Psoas muscle (tissue), 8 donors: ENCODE results near the gene KDM2B. TPM values are rescaled to one million over a fixed set of nuclear protein-coding genes. Genes with fewer than 3 reads are reported as not detected.

Source experiments
- ATAC-seq, 4 donors: fragments of 200-7000 bp; cut with Tn5 transposase; one replicate each; pipeline ENCODE4 v1.9.1; 2020; ENCODE audit warnings: moderate library complexity in 3 of 4, mild to moderate bottlenecking in 2 of 4
- DNase-seq, 2 donors: peaks; one replicate each; pipeline ENCODE4 v3.0.0-alpha.2; 2020
- H3K27ac ChIP-seq: fragments of 200-600 bp; one replicate; pipeline ENCODE4 v1.8.0; 2022
- H3K27me3 ChIP-seq, 3 donors: fragments of 200-600 bp in 1 of 3; one replicate each; pipeline versions ENCODE4 v1.6.1 to v1.8.0; 2013 to 2022; ENCODE audit warnings: low read length in 2 of 3, mild to moderate bottlenecking in 2 of 3, moderate library complexity in 1 of 3; ENCODE audit not compliant: insufficient read depth in 3 of 3
- H3K36me3 ChIP-seq, 2 donors: fragments of 200-600 bp in 1 of 2; one replicate each; pipeline versions ENCODE4 v1.6.1 to v1.8.0; 2013 to 2022; ENCODE audit warnings: low read depth in 1 of 2, mild to moderate bottlenecking in 1 of 2, moderate library complexity in 1 of 2; ENCODE audit not compliant: insufficient read depth in 1 of 2
- H3K4me1 ChIP-seq: fragments of 200-600 bp; one replicate; pipeline ENCODE4 v1.8.0; 2022
- H3K4me3 ChIP-seq: fragments of 200-600 bp; one replicate; pipeline ENCODE4 v1.8.0; 2022; ENCODE audit warnings: mild to moderate bottlenecking
- H3K9me3 ChIP-seq: fragments of 200-600 bp; one replicate; pipeline ENCODE4 v1.8.0; 2022
- CTCF ChIP-seq: fragments of 200-600 bp; IDR thresholded peaks from one replicate; pipeline ENCODE4 v1.8.0; 2022; ENCODE audit warnings: antibody characterized with exemption
- WGBS, 3 donors: extraction: QIAGEN DNeasy Blood & Tissue Kit; methylation state at CpG; one replicate each; pipeline versions ENCODE4 v1.1.6 to v1.1.7; 2013; 5-methylcytosine and 5-hydroxymethylcytosine counted together
- intact Hi-C, 2 donors: fragments of 100-400 bp; cut with DNase I; formaldehyde crosslinking; loops; one replicate each; pipeline versions ENCODE4 v1.11.0 to v1.14.2; 2022
- polyA plus RNA-seq, 3 donors: library from polyadenylated mRNA; stranded (reverse); fragments of 200-250 nt; gene quantifications; one replicate each; pipeline ENCODE4 v1.2.3, GENCODE V29; 2013
- total RNA-seq, 4 donors: library from RNA; stranded (reverse); fragmentation: NEBNext Ultra II Directional in 2 of 4; extraction: Animal tissue kit (Norgen Biotek cat#: 25700) in 2 of 4; gene quantifications; one replicate each; pipeline versions ENCODE4 v1.2.1 to v1.2.4, GENCODE V29; 2021 to 2023
- donor health status: healthy with polysubstance abuse.
- donor health status: DM: no; HTN: no; CAD: no; lungs with moderate emphysema.
- donor health status: Bipolar disorder and iron deficiency.
- donor health status: healthy.
- donor health status: DM: yes; HTN: yes; CAD: no.
- donor health status: DM: no; HTN: no; CAD: no.
- donor health status: DM: no; HTN: no; CAD: no.
- donor health status: DM: yes; HTN: yes; CAD: no.

Gene KDM2B
- total and polyA plus RNA-seq, 7 donors = 6.3 to 11.5 (median 9.9) TPM

DNA sequence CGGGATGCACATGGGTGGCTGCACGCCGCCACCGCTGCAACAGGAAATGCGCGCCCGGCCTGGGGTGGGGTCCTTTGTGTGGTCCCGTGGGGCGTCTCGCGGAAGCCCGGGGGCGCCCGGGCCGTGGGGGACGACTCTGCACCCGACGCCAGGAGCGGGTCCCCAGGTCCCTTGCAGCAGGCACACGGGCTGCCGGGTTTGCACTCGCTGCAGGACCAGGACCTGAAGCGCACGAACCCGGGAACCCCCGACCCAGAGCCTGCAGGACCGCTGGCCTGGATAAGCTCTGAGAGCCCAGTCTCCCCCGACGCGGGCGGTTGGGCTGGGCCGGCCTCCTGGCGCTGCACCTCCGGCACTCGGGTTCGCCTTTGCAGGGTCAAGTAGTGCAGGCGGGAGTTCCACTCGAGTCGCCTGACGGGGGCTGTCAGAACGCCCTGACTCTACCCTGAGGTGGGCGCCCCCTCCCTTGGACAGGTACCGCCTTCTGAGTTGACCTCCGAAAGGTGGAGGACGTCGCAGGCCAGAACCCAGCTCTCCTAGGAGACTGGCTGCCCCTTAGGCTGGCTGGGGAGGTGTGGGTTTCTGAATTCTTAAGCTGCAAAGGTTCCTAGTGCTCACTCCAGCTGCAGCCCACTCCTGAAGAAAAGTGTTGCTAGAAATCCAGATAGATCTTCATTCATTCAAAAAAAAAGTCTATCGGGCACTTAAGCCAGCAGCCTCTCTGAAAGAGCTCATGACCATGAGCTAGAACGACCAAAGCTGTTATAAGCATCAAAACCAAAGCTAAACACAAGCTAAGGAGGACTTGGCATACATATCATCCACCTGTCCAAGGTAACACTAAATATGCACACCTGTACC is 113.0 kb downstream of the KDM2B start:
- Histone ChIP-seq H3K27me3 (no peaks in the 10 kb centered on the region), H3K4me1 (peaks cover 11% of the 10 kb centered on the region), H3K27ac (peak overlapping the region; percentile 50), H3K9me3 (no peaks in the 10 kb centered on the region), H3K4me3 (peak overlapping the region; percentile 76), H3K36me3 (no peaks in the 10 kb centered on the region)
- DNase-seq (no peak), ATAC-seq (peak; percentile 8 to 18 (median 8))
- WGBS, 3 donors = 7 to 11% (median 8%) methylated on average over 45 to 48 of the region's 48 CpGs
- intact Hi-C loops = no loop called here
- TF ChIP-seq CTCF = no peak

GRCh38 chr12:121466794-121467637 is 113.8 kb downstream of the KDM2B start:
- no peaks in the 10 kb centered on the region for H3K36me3 ChIP-seq
- peak overlapping the region; percentile 85 for H3K27ac ChIP-seq
- no peaks in the 10 kb centered on the region for H3K9me3 ChIP-seq
- ATAC-seq = peak; percentile 96 to 97 (median 96)
- DNase-seq = peak; percentile 92 to 95
- intact Hi-C loops = no loop called here
- 0 to 1% (median 1%) methylated on average over 39 to 139 of the region's 139 CpGs for WGBS, 3 donors
- H3K4me1 ChIP-seq = peaks cover 11% of the 10 kb centered on the region
- no peaks in the 10 kb centered on the region for H3K27me3 ChIP-seq
- H3K4me3 ChIP-seq = peak overlapping the region; percentile 76
- no peak for TF ChIP-seq CTCF

- no peak for ATAC-seq
Measured at GRCh38 chr12:121465921-121466793, 114.7 kb downstream of the KDM2B start.

More at GRCh38 chr12:121465921-121466793, 114.7 kb downstream of the KDM2B start:
- Histone ChIP-seq H3K27ac (peak overlapping the region; percentile 37), H3K36me3 (no peaks in the 10 kb centered on the region), H3K27me3 (no peaks in the 10 kb centered on the region), H3K4me3 (peak overlapping the region; percentile 76), H3K4me1 (peaks cover 11% of the 10 kb centered on the region), H3K9me3 (no peaks in the 10 kb centered on the region)
- intact Hi-C loops = no loop called here
- DNase-seq = peak; percentile 35 to 55
- 15 to 28% (median 22%) methylated on average over 43 to 70 of the region's 70 CpGs for WGBS, 3 donors
- TF ChIP-seq CTCF = no peak
